Mucosa of descending colon (tissue), 3 donors: Measurements from ENCODE around the gene FKBP10. TPM values are rescaled to one million over a fixed set of nuclear protein-coding genes. Genes with fewer than 3 reads are reported as not detected.
"Not testable (repeated sequence)": the region's sequence is repeated elsewhere in the genome, so short reads cannot be mapped to it uniquely, and the experiment has no call there.

Experiments
- ATAC-seq: fragments of 200-7000 bp; cut with Tn5 transposase; one replicate; pipeline ENCODE4 v1.9.1; 2020; ENCODE audit warnings: mild to moderate bottlenecking, moderate library complexity
- DNase-seq, 3 donors: peaks; one replicate each; pipeline ENCODE4 v3.0.0-alpha.2; 2020
- H3K36me3 ChIP-seq: fragments of 200-600 bp; one replicate; pipeline ENCODE4 v1.8.0; 2021; ENCODE audit warnings: low read depth, mild to moderate bottlenecking
- H3K4me1 ChIP-seq: fragments of 200-600 bp; one replicate; pipeline ENCODE4 v1.8.0; 2021; ENCODE audit warnings: low read depth, mild to moderate bottlenecking
- H3K4me3 ChIP-seq: fragments of 200-600 bp; one replicate; pipeline ENCODE4 v1.8.0; 2021; ENCODE audit warnings: mild to moderate bottlenecking
- H3K9me3 ChIP-seq: fragments of 200-600 bp; one replicate; pipeline ENCODE4 v1.8.0; 2021; ENCODE audit warnings: mild to moderate bottlenecking
- intact Hi-C, 2 donors: fragments of 100-400 bp; cut with DNase I in 1 of 2; cut with micrococcal nuclease in 1 of 2; formaldehyde crosslinking; loops; one replicate each; pipeline versions ENCODE4 v1.11.0 to v1.11.1; 2022; cut with DNase I, micrococcal nuclease
- total RNA-seq, 3 donors: library from RNA; stranded (reverse); fragmentation: NEBNext Ultra II Directional in 2 of 3; extraction: Animal tissue kit (Norgen Biotek cat#: 25700) in 2 of 3; gene quantifications; one replicate each; pipeline versions ENCODE4 v1.2.1 to v1.2.4, GENCODE V29; 2021 to 2023
- TF ChIP-seq, protein P1 (sequence below): fragments of 200-600 bp; IDR thresholded peaks from one replicate; pipeline ENCODE4 v1.8.0; 2022; ENCODE audit warnings: antibody characterized with exemption, mild to moderate bottlenecking
- donor health status: DM: no; HTN: no; CAD: no; lungs with moderate emphysema.
- donor health status: DM: no; HTN: no; CAD: no.
- donor health status: DM: no; HTN: yes; CAD: no.

Gene FKBP10
- total RNA-seq, 3 donors from 2014 or later = 5.7 to 32.7 (median 18.6) TPM

DNA sequence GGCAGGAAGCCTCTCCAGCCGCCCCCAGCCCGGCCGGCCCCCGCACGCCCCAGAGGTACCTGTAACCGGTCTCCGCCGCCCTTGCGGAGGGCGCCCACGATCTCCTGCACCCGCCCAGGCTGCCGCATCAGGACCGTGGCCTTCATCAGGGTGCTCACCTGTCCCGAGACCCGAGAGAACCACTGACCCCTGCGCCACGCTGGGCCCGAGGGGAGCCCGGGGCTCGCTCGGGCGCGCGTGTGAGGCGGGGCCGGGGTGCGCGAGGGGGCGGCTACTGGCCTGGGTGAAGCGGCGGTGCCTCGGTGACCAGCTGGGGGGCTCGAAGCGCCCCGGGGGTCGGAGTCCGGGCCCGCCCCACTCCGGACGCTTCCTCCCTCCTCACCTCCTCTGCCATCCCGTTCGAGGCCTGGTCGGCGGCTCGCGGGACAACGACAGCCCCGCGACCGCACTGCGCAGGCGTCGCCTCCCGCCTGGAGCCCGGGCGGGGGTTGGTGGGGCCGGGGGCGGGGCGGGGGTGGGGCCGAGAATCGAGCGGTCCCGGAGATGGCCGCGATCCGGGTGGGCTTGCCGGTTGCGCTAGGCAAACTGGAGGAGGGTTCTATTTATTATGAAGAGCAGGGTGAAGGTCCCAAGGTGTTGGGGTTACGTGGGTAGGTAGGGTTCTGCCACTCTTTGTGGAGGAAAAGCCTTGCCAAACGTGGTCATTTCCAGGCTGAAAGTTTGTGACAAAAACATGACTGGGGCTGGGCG lies 23.2 kb downstream of the FKBP10 start, which contains the start of gene NT5C3B:
Gene NT5C3B (minus strand): TSS at position 433 of the 750 bp plus-strand sequence. CDS start 39 bp downstream, at position 394.
- TF ChIP-seq, protein P1, sequence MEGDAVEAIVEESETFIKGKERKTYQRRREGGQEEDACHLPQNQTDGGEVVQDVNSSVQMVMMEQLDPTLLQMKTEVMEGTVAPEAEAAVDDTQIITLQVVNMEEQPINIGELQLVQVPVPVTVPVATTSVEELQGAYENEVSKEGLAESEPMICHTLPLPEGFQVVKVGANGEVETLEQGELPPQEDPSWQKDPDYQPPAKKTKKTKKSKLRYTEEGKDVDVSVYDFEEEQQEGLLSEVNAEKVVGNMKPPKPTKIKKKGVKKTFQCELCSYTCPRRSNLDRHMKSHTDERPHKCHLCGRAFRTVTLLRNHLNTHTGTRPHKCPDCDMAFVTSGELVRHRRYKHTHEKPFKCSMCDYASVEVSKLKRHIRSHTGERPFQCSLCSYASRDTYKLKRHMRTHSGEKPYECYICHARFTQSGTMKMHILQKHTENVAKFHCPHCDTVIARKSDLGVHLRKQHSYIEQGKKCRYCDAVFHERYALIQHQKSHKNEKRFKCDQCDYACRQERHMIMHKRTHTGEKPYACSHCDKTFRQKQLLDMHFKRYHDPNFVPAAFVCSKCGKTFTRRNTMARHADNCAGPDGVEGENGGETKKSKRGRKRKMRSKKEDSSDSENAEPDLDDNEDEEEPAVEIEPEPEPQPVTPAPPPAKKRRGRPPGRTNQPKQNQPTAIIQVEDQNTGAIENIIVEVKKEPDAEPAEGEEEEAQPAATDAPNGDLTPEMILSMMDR = no peak
- no peaks in the 10 kb centered on the region for H3K36me3 ChIP-seq
- DNase-seq (peak; percentile 56 to 71 (median 69)), ATAC-seq (peak; percentile 94)
- H3K4me1 ChIP-seq = peaks cover 6% of the 10 kb centered on the region
- intact Hi-C loops = no loop called here
- no peaks in the 10 kb centered on the region for H3K9me3 ChIP-seq
- peak within 1 kb of the TSS; percentile 56 for H3K4me3 ChIP-seq

DNA sequence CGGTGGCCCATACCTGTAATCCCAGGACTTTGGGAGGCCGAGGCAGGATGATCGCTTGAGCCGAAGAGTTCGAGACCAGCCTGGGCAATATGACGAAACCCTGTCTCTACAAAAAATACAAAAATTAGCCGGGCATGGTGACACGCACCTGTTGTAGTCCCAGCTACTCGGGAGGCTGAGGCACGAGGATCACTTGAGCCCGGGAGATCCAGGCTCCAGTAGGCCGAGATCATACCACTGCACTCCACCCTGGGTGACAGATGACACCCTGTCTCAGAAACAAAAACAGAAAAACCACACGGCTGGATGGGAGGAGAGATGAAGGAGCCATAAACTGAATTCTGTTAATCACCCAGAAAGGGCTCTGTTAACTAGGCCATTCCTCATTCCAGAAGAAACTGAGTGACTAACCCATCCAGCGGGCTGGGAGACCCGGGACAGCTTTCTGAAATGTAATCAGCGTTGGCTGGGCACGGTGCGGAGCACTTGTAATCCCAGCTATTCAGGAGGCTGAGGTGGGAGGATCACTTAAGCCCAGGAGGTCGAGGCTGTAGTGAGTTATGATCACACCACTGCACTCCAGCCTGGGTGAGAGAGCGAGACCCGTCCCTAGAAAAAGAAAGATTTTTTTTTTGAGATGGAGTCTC lies 23.9 kb downstream of the FKBP10 start:
- intact Hi-C loops = no loop called here
- TF ChIP-seq, protein P1 = no peak
- Histone ChIP-seq H3K36me3 (no peaks in the 10 kb centered on the region), H3K9me3 (no peaks in the 10 kb centered on the region), H3K4me1 (peaks cover 6% of the 10 kb centered on the region), H3K4me3 (no peak overlapping the region)
- no peak for DNase-seq
- ATAC-seq = no peak

DNA sequence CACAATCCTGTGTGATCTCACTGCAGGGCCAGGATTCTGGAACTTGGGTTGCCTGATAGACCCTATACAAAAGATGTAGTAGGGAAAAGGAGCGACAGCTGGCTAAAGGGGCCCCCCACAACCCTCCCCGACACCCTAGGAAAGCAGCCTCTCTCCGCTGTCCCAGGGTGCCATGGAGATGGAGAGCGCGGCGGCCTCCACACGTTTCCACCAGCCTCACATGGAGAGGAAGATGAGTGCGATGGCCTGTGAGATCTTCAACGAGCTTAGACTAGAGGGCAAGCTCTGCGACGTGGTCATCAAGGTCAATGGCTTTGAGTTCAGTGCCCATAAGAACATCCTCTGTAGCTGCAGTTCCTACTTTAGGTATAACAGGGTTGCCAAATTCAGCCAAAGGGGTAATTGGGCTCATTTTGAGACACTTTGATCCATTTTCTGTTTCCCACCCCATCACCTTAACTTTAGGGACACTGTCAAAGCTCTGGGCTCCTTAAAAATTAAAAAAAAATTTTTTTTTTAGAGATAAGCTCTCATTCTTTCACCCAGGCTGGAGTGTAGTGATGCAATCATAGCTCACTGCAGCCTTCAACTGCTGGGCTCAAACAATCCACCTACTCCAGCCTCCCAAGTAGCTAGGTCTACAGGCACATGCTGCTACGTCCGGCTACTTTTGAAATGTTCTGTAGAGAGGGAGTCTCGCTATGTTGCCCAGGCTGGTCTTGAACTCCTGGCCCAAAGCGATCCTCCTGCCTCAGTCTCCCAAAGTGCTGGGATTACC lies 25.1 kb downstream of the FKBP10 start, which contains the start of gene KLHL10:
Gene KLHL10 (plus strand): TSS at position 65 of the 778 bp plus-strand sequence. CDS start 108 bp downstream, at position 173.
- DNase-seq (no peak), ATAC-seq (no peak)
- TF ChIP-seq, protein P1 = no peak
- Histone ChIP-seq H3K4me3 (no peak within 1 kb of the TSS), H3K9me3 (no peaks in the 10 kb centered on the region), H3K4me1 (peaks cover 6% of the 10 kb centered on the region), H3K36me3 (no peaks in the 10 kb centered on the region)
- intact Hi-C loops = no loop called here

DNA sequence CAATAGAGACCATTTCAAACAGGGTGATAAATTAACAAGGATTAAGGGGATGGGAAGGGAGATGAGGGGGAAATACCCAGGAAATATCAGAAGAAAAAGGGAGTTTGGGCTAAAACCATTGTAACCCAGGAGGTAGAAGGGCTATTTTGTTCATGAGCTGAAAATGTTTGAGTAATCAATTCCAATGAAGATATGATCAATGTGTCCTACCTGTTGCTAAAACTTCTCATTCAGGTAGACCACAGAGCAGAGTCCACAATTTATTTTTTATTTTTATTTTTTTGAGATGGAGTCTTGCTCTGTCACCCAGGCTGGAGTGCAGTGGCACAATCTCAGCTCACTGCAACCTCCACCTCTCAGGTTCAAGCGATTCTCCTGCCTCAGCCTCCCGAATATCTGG lies 26.6 kb downstream of the FKBP10 start:
- H3K36me3 ChIP-seq, H3K9me3 ChIP-seq, H3K4me1 ChIP-seq, intact Hi-C loops, DNase-seq, H3K4me3 ChIP-seq, ATAC-seq: not testable (repeated sequence)

DNA sequence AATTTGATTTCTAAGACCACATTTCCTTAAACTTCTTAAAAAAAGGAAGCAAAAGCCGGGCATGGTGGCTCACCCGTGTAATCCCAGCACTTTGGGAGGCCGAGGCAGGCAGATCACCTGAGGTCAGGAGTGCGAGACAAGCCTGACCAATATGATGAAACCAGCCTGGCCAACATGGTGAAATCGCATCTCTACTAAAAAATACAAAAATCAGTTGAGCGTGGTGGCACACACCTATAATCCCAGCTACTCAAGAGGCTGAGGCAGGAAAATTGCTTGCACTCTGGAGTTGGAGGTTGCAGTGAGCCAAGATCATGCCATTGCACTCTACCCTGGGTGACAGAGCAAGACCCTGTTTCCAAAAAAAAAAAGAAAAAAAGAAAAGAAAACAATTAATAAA lies 28.0 kb downstream of the FKBP10 start:
- H3K9me3 ChIP-seq, H3K4me1 ChIP-seq, H3K36me3 ChIP-seq, H3K4me3 ChIP-seq, ATAC-seq, DNase-seq, intact Hi-C loops: not testable (repeated sequence)

DNA sequence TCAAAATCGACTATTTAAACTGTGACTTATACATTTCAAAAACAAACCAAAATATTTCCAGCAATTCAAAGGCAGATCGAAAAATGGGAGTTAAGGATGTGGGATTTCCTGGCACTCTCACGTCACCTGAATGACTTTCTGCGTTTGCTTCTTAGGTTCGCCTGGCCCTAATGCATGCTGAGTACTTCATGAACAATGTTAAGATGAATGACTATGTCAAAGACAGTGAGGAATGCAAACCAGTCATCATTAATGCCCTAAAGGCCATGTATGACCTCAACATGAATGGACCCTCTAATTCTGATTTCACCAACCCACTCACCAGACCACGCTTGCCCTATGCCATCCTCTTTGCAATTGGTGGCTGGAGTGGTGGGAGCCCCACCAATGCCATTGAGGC lies 32.2 kb downstream of the FKBP10 start:
- no peaks in the 10 kb centered on the region for H3K9me3 ChIP-seq
- no peak for ATAC-seq
- no peak for DNase-seq
- no peak overlapping the region for H3K4me3 ChIP-seq
- H3K4me1 ChIP-seq = no peaks in the 10 kb centered on the region
- TF ChIP-seq, protein P1 = no peak
- no peaks in the 10 kb centered on the region for H3K36me3 ChIP-seq
- intact Hi-C loops = no loop called here
